ENCODE measurements around the gene FBN1. TPM values are rescaled to one million over a fixed set of nuclear protein-coding genes. Genes with fewer than 3 reads are reported as not detected.

FBN1 gene
- total RNA-seq, 1 donor from 2014 or later: 22.1 TPM

DNA sequence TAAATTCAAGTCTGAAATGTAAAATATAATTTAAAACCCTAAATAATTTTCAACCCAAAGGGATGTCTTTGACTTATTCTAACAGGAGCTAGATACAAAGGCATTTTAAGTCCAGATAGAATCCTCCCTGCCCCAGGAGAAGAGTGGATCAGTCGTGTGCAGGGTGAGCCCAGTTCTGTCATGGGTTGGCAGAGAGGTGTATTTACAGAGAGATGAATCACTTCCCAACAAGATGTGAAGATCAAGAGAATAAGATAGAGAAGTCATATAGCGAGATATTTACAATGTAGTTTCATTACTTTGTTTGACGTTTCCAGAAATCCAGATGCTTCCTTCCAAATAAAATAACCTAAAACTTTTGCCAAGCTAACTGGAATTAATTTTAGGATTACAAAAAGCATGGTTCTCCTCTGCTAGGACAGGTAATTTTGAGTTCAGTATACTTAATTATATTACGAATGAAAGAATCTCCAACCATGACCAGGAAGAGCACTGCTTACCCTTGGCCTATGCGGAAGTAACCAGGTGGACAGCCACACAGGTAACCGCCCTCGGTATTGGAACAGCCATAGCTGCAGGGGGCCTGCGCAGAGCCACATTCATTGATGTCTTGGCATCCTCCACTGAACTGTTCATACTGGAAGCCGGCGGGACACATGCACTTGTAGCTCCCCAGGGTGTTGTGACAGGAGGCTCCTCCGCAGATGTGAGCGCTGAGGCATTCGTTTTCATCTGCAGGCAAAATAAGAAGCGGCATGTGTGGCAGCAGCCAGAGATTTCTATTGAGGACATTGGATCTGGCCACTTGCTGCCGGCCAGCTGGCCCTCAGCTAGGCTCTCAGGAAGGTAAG, 230.2 kb downstream of the FBN1 start:
- TF ChIP-seq, protein P1, sequence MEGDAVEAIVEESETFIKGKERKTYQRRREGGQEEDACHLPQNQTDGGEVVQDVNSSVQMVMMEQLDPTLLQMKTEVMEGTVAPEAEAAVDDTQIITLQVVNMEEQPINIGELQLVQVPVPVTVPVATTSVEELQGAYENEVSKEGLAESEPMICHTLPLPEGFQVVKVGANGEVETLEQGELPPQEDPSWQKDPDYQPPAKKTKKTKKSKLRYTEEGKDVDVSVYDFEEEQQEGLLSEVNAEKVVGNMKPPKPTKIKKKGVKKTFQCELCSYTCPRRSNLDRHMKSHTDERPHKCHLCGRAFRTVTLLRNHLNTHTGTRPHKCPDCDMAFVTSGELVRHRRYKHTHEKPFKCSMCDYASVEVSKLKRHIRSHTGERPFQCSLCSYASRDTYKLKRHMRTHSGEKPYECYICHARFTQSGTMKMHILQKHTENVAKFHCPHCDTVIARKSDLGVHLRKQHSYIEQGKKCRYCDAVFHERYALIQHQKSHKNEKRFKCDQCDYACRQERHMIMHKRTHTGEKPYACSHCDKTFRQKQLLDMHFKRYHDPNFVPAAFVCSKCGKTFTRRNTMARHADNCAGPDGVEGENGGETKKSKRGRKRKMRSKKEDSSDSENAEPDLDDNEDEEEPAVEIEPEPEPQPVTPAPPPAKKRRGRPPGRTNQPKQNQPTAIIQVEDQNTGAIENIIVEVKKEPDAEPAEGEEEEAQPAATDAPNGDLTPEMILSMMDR (conservative IDR thresholded peaks at IDR 0.05): no peak
- DNase-seq (ENCODE audit: low read depth, low spot score): no peak
- Mint-ChIP-seq H3K9me3 (no peaks in the 10 kb centered on the region), H3K4me3 (no peak overlapping the region), H3K36me3 (ENCODE audit: low read depth) (peaks cover 11% of the 10 kb centered on the region), H3K27ac (ENCODE audit: unreplicated experiment) (no peak overlapping the region), H3K4me1 (no peaks in the 10 kb centered on the region), H3K27me3 (ENCODE audit: low read depth) (no peaks in the 10 kb centered on the region)

DNA sequence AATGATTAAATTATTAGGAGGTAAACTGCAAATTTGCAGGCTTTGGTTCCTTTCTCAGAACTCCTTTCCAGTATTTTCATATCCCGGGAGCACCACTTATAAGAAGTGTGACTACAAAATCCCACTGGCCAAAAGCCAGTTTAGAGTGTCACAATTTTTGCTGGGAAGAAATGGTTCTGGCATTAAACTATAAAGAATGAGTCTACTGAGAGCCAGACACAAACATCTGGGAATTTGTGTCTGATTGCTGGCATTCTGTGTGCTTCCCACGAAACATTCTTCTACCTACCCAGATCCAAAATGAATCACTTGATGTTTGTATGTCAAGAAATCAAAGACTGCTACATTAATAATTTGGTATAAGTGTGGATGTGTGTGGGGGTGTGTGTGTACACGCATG, 231.5 kb downstream of the FBN1 start:
- no peaks in the 10 kb centered on the region for H3K4me1 Mint-ChIP-seq
- no peak overlapping the region for H3K4me3 Mint-ChIP-seq
- no peaks in the 10 kb centered on the region for H3K27me3 Mint-ChIP-seq (ENCODE audit: low read depth)
- TF ChIP-seq, protein P1 (conservative IDR thresholded peaks at IDR 0.05): no peak
- no peak for DNase-seq (ENCODE audit: low read depth, low spot score)
- H3K9me3 Mint-ChIP-seq: no peaks in the 10 kb centered on the region
- H3K27ac Mint-ChIP-seq (ENCODE audit: unreplicated experiment): no peak overlapping the region
- peaks cover 11% of the 10 kb centered on the region for H3K36me3 Mint-ChIP-seq (ENCODE audit: low read depth)

DNA sequence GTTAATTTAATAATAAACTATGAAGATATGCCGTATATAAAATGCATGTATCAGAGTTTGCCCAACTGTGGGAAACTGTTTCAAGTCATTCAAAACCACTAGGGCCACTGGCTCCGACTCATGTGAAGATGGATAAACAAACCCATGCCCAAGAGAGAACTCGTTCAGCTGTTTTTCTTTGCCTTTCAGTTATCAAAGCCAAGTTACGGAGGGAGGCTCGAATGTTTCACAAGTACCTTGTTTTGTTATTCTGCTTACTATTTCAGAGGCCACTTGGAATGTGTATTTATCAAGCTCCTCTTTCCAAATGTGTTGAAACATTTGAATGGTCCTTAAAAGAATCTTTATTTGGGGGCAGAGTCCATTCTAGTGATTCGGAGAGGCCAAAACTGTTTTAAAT, 232.2 kb downstream of the FBN1 start:
- TF ChIP-seq, protein P1 (conservative IDR thresholded peaks at IDR 0.05): no peak
- no peak overlapping the region for H3K27ac Mint-ChIP-seq (ENCODE audit: unreplicated experiment)
- no peaks in the 10 kb centered on the region for H3K9me3 Mint-ChIP-seq
- H3K4me3 Mint-ChIP-seq: no peak overlapping the region
- H3K36me3 Mint-ChIP-seq (ENCODE audit: low read depth): peaks cover 9% of the 10 kb centered on the region
- H3K27me3 Mint-ChIP-seq (ENCODE audit: low read depth): no peaks in the 10 kb centered on the region
- DNase-seq (ENCODE audit: low read depth, low spot score): no peak
- H3K4me1 Mint-ChIP-seq: no peaks in the 10 kb centered on the region

DNA sequence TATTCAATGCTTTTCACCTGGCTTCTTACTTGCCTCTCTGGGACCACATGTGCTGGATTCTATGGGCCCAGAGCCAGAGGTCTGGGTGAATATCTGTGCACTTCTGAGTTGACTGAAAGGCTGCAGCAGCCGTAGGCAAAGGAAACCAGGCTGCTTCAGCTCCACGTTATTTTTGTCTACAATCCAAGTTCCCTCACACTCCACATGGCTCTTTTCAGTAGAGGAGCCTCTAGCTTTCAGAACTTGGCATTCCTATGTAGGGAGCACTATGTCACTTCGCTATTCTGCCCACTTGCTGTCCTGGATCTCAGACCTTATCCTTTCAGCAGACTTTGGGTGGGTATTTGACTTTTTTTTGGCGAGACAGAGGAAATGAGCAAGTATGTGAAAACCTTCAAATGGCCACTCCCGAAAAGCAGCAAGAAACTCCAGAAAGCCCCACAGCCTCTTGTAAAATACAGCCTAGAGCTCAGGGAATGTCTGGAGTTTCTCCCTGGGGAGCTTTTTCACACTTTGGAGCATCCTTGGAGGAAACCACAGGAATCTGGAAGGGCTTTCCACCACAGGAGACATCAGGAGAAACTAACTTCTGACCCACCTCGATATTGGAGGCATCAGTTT, 233.4 kb downstream of the FBN1 start:
- no peaks in the 10 kb centered on the region for H3K9me3 Mint-ChIP-seq
- no peaks in the 10 kb centered on the region for H3K4me1 Mint-ChIP-seq
- peaks cover 9% of the 10 kb centered on the region for H3K36me3 Mint-ChIP-seq (ENCODE audit: low read depth)
- DNase-seq (ENCODE audit: low read depth, low spot score): no peak
- H3K27me3 Mint-ChIP-seq (ENCODE audit: low read depth): no peaks in the 10 kb centered on the region
- no peak overlapping the region for H3K27ac Mint-ChIP-seq (ENCODE audit: unreplicated experiment)
- H3K4me3 Mint-ChIP-seq: no peak overlapping the region
- TF ChIP-seq, protein P1 (conservative IDR thresholded peaks at IDR 0.05): no peak

DNA sequence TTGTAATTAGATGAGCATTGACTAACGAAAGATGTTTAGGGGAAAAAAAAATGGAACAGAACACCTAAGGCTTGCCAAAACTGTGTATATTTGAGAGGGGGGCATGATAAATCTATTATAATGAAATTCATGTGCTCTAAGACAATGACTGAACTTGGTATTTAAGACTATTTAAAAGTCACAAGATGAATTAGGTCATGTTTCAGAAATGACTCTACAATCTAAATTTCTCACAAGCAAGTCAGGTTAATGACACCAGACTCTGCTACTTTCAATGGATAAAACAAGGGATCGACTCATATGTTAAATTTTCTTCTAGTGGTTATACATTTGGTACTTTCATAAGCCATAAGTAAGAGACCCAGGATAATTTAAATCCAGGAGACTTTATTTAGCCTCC, 235.9 kb downstream of the FBN1 start:
- Mint-ChIP-seq H3K4me3 (no peak overlapping the region), H3K27me3 (ENCODE audit: low read depth) (no peaks in the 10 kb centered on the region), H3K4me1 (peaks cover 13% of the 10 kb centered on the region), H3K9me3 (no peaks in the 10 kb centered on the region), H3K36me3 (ENCODE audit: low read depth) (peaks cover 9% of the 10 kb centered on the region), H3K27ac (ENCODE audit: unreplicated experiment) (no peak overlapping the region)
- TF ChIP-seq, protein P1 (conservative IDR thresholded peaks at IDR 0.05): no peak
- no peak for DNase-seq (ENCODE audit: low read depth, low spot score)
